Activated CD4-positive, CD25-positive, alpha-beta regulatory T cell treated with anti-CD3 and anti-CD28 coated beads, Interleukin-2, amount 50 U/mL, for 16 hours (primary cell): ENCODE measurements around the gene TIMM29.

ENCODE experiments used
- DNase-seq: peaks from one replicate; pipeline ENCODE4 v3.0.0-alpha.2; 2020; ENCODE audit warnings: low read depth, low spot score

Gene TIMM29

GRCh38 chr19:10911579-10912363 is 16.8 kb upstream of the TIMM29 start:
- DNase-seq: no peak

DNA sequence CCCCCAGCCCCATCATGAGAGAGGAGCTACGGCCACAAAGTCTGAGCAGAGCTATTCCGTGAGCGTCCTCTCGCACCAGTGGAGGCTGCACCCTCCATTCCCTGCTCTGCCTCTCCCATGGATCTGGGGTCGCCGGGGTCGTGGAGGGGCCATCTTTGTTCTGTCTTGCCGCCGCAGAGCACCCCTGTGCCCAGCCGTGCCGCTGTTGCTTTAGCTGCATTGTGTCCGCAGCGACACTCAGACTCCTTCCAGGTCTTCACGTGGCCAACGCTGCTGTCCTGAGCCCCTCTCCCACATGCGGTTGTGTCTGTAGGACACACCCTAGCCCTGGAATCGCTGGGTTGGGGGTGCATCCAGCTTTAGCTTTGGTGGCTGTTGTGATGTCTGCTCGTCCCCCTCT is 16.0 kb upstream of the TIMM29 start:
- no peak for DNase-seq

GRCh38 chr19:10913716-10914340 is 14.8 kb upstream of the TIMM29 start:
- no peak for DNase-seq

DNA sequence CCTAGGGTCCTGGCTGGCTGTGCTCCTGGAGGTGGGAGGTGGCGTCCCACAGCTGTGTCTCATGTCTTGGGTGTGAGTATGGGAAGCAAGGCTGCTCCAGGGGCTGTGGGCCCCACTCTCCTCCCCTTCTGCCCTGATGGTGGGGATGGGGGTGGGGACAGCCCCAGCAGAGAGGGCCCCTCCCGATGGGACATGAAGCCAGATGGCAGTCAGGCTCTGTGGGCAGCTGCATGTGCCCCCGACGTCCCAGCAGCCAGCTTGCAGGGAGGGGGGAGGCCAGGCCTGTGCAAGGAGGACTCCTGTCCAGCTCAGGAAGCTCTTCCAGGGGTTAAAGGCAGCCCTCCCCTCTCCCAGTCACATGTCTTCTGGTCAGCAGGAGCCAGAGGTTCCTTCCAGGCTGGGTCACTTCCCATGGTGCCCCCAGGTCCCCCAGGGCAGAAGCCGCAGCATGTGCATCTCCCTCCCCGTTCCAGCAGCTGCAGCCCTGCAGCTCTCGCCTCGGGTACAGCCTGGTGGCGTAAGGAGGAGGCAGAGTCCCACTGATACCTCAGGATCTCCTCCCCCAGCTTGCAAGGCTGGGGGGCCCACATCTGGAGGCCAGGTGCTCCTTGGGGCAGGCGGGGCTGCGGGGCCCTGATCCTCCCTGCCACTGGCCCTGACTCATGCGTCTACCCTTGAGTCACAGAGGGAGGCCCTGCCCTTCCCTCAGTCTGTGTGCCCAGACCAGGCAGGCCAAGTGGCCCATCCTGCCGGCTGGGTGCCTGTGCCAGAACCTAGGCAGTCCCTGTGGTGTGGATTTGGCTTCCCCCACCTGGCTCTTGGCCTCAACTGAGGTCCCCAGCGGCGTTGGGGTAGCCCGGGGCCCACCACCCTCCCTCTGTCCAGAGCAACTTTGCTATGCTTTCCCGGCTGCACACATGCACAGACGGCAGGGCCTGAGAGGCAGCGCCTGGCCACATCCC is 13.2 kb upstream of the TIMM29 start:
- DNase-seq: no peak

GRCh38 chr19:10916602-10917001 is 12.0 kb upstream of the TIMM29 start:
- DNase-seq: no peak

DNA sequence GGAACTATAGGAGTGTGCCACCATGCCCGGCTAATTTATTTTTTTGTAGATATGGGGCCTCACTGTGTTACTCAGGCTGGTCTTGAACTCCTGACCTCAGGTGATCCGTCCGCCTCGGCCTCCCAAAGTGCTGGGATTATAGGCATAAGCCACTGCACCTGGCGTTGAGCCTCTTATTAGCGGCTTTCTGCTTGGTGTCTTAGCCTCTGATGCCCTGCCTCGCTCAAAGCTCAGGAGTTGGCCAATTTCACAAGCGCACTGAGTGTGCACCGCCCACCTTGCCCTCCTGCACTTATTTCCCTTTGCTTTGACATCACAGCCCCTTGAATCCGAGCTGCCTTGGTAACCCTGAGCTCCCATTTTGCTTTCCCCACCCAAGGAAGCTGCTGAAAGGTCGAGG is 10.3 kb upstream of the TIMM29 start:
- DNase-seq: no peak

- DNase-seq: no peak
These were observed 9.0 kb upstream of the TIMM29 start for GRCh38 chr19:10919352-10920287.

DNA sequence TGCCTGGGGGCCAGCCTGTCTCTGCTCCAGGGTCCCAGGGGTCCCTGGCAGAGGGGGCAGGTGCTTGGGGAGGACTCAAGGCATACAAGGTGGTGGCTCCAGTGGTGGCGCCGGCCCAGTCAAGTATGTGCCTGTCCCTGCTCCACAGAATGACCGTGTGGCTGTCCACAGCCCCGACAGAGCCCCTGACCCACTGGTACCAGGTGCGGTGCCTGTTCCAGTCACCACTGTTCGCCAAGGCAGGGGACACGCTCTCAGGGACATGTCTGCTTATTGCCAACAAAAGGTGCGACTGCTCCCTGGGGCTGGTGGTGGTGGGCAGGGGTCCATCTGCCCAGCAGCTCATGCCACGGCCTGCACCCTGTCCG is 8.3 kb upstream of the TIMM29 start:
- no peak for DNase-seq

- no peak for DNase-seq
These were observed 7.8 kb upstream of the TIMM29 start for GRCh38 chr19:10920781-10921180.

DNA sequence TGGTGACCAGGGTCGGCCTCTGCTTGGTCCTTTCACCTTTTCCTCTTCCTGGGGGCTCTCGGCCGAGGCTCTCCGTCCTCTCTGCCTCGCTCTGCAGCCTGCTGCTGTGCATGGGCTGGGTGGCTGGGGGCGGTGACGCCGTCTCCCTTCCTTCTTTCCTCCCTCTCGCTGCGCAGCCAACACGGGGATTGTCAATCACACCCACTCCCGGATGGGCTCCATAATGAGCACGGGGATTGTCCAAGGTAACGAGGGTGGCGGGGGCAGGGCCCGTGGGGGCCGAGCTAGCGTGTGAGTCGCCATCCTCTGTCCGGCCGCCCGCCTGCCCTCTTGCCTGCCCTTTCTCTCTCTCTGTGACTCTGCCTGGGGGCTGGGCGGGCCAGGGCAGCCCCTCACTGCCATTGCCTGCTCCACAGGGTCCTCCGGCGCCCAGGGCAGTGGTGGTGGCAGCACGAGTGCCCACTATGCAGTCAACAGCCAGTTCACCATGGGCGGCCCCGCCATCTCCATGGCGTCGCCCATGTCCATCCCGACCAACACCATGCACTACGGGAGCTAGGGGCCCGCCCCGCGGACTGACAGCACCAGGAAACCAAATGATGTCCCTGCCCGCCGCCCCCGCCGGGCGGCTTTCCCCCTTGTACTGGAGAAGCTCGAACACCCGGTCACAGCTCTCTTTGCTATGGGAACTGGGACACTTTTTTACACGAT is 7.3 kb upstream of the TIMM29 start:
- no peak for DNase-seq

GRCh38 chr19:10921910-10922637 is 6.5 kb upstream of the TIMM29 start:
- DNase-seq: no peak

DNA sequence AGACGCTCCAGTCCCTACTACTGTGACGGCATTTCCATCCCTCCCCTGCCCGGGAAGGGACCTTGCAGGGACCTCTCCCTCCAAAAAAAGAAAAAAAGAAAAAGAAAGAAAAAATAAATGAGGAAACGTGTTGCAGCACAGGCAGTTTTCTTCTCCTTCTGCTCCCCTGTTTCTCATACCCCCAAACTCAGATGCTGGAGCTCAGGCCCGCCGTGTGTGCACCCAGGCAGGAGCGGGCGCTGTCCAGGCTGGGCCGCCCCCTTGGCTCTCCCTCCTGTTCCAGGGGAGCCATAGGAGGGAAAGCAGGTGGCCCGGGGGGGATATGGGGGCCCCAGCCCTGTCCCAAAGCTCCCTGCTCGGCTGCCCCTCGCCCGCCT is 6.0 kb upstream of the TIMM29 start:
- no peak for DNase-seq

- DNase-seq: no peak
These were observed 5.1 kb upstream of the TIMM29 start for GRCh38 chr19:10923260-10924112.

DNA sequence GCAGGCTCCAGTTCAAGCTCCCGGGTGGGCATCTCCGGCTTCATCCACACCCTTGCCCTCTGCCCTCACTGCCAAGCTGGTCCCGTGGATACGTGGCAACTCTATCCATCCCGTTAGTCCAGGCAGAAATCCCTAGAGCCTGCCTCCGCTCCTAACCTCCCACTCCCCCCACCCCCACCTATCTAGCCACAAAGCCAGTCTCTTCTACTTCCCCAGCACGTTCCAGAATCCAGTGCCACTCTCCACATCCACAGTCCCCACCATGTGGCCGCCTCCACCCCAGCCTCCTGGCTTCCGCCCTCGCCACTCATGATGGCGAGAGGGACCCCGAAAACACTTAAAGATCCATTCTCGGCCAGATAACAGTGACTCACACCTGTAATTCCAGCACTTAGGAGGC is 4.0 kb upstream of the TIMM29 start:
- no peak for DNase-seq

- no peak for DNase-seq
These were observed 665 bp upstream of the TIMM29 start for GRCh38 chr19:10927730-10928562.

- DNase-seq: no peak
These were observed 787 bp downstream of the TIMM29 start for GRCh38 chr19:10929402-10929794.

DNA sequence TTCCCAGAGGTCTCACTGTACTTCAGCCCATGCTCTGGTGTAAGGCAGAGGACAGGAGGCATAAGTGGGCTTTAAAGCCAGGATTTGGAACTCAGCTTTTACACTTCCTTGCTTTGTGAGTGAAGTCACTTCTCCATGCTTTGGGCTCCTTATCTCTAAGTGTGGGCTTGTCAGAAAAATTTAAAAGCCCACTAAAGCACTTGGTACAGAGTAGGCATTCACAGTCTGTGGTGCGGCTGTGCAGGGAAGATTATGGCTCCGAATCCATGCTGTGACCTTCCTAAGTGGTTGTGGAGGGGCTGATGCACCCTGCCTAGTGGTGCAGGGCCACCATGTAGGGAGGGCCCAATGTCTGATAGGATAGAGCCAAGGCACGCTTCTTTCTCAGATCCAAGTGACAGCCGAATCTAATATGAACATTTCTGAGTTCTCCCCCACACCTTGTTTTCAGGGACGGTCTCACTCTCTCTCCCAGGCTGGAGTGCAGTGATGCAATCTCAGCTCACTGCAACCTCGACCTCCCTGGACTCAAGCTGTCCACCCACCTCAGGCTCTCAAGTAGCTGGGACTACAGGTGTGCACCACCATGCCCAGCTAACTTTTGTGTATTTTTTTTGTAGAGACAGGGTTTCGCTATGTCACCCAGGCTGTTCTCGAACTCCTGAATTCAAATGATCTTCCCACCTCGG is 6.9 kb downstream of the TIMM29 start:
- DNase-seq: no peak
